Right cardiac atrium (tissue), 5 donors: Measurements from ENCODE around the gene LYPD6B. TPM values are rescaled to one million over a fixed set of nuclear protein-coding genes. Genes with fewer than 3 reads are reported as not detected.
A peak's percentile ranks its signal among the peaks of the same experiment; 100 is the strongest.

Source experiments
- ATAC-seq, 2 donors: fragments of 200-7000 bp; cut with Tn5 transposase; one replicate each; pipeline versions ENCODE4 v1.8.0 to v1.9.1; 2020; ENCODE audit warnings: moderate library complexity in 2 of 2, mild to moderate bottlenecking in 1 of 2
- DNase-seq, 3 donors: peaks; one replicate each; pipeline ENCODE4 v3.0.0-alpha.2; 2020
- H3K27ac ChIP-seq: one replicate; pipeline ENCODE4 v1.5.1; 2013; ENCODE audit warnings: mild to moderate bottlenecking, low read length, control low read depth, moderate library complexity
- H3K27me3 ChIP-seq: one replicate; pipeline ENCODE4 v1.6.1; 2013; ENCODE audit not compliant: control insufficient read depth, insufficient read depth
- H3K4me1 ChIP-seq: one replicate; pipeline ENCODE4 v1.6.1; 2013; ENCODE audit warnings: low read length; ENCODE audit not compliant: control insufficient read depth, insufficient read depth
- H3K4me3 ChIP-seq: one replicate; pipeline ENCODE4 v1.5.1; 2013; ENCODE audit warnings: low read length, control low read depth
- H3K9me3 ChIP-seq: one replicate; pipeline ENCODE4 v1.6.1; 2013; ENCODE audit warnings: low read length; ENCODE audit not compliant: control insufficient read depth
- WGBS: extraction: QIAGEN DNeasy Blood & Tissue Kit; methylation state at CpG from one replicate; pipeline ENCODE4 v1.1.7; 2013; 5-methylcytosine and 5-hydroxymethylcytosine counted together
- intact Hi-C, 4 donors: fragments of 100-400 bp; cut with DNase I; formaldehyde crosslinking; loops; one replicate each; pipeline versions ENCODE4 v1.11.0 to v1.14.0; 2022 to 2023
- polyA plus RNA-seq: library from polyadenylated mRNA; stranded (reverse); fragments of 200-250 nt; gene quantifications from one replicate; pipeline ENCODE4 v1.2.3, GENCODE V29; 2013
- total RNA-seq, 4 donors: library from RNA; stranded (reverse); fragmentation: NEBNext Ultra II Directional; extraction: Animal tissue kit (Norgen Biotek cat#: 25700); gene quantifications; one replicate each; pipeline ENCODE4 v1.2.1, GENCODE V29; 2021
- donor health status: healthy with polysubstance abuse.
- donor health status: DM: no; HTN: yes; CAD: no.
- donor health status: DM: no; HTN: no; CAD: no.
- donor health status: DM: no; HTN: yes; CAD: no; lungs with severe emphysema.
- donor health status: DM: yes; HTN: yes; CAD: no.

LYPD6B gene
- total and polyA plus RNA-seq, 5 donors: not detected

GRCh38 chr2:149164296-149164695, 125.8 kb downstream of the LYPD6B start:
- intact Hi-C loops: no loop called here
- ATAC-seq (no peak), DNase-seq (no peak)
- Histone ChIP-seq H3K27ac (no peak overlapping the region), H3K27me3 (no peaks in the 10 kb centered on the region), H3K4me1 (no peaks in the 10 kb centered on the region), H3K9me3 (no peaks in the 10 kb centered on the region), H3K4me3 (no peak overlapping the region)
- 84% methylated on average over 1 of the region's 1 CpG for WGBS

GRCh38 chr2:149164827-149165226, 126.3 kb downstream of the LYPD6B start:
- DNase-seq (no peak), ATAC-seq (no peak)
- no peak overlapping the region for H3K27ac ChIP-seq
- H3K4me3 ChIP-seq: no peak overlapping the region
- H3K9me3 ChIP-seq: no peaks in the 10 kb centered on the region
- intact Hi-C loops: no loop called here
- no peaks in the 10 kb centered on the region for H3K27me3 ChIP-seq
- no peaks in the 10 kb centered on the region for H3K4me1 ChIP-seq

GRCh38 chr2:149167001-149167780, 128.7 kb downstream of the LYPD6B start:
- Histone ChIP-seq H3K9me3 (no peaks in the 10 kb centered on the region), H3K27ac (no peak overlapping the region), H3K27me3 (no peaks in the 10 kb centered on the region), H3K4me1 (no peaks in the 10 kb centered on the region), H3K4me3 (no peak overlapping the region)
- WGBS: 51% methylated on average over 5 of the region's 5 CpGs
- intact Hi-C loops: no loop called here
- ATAC-seq (no peak), DNase-seq (no peak)

- Histone ChIP-seq H3K4me1 (no peaks in the 10 kb centered on the region), H3K27me3 (no peaks in the 10 kb centered on the region), H3K9me3 (no peaks in the 10 kb centered on the region), H3K27ac (no peak overlapping the region), H3K4me3 (no peak overlapping the region)
- ATAC-seq: no peak
- intact Hi-C loops: no loop called here
- DNase-seq: peak in 1 of 3 donors; percentile 35
- 77% methylated on average over 4 of the region's 4 CpGs for WGBS
These were observed 129.4 kb downstream of the LYPD6B start for GRCh38 chr2:149167941-149168340.

GRCh38 chr2:149169656-149170055, 131.2 kb downstream of the LYPD6B start:
- Histone ChIP-seq H3K4me1 (no peaks in the 10 kb centered on the region), H3K27me3 (no peaks in the 10 kb centered on the region), H3K4me3 (no peak overlapping the region), H3K9me3 (no peaks in the 10 kb centered on the region), H3K27ac (no peak overlapping the region)
- intact Hi-C loops: no loop called here
- ATAC-seq: no peak
- WGBS: 59% methylated on average over 4 of the region's 4 CpGs
- no peak for DNase-seq

GRCh38 chr2:149170156-149170555, 131.7 kb downstream of the LYPD6B start:
- 69% methylated on average over 1 of the region's 1 CpG for WGBS
- Histone ChIP-seq H3K4me3 (no peak overlapping the region), H3K4me1 (no peaks in the 10 kb centered on the region), H3K27ac (no peak overlapping the region), H3K27me3 (no peaks in the 10 kb centered on the region), H3K9me3 (no peaks in the 10 kb centered on the region)
- ATAC-seq (no peak), DNase-seq (no peak)
- intact Hi-C loops: no loop called here

- H3K27me3 ChIP-seq: no peaks in the 10 kb centered on the region
- H3K4me3 ChIP-seq: no peak overlapping the region
- DNase-seq (no peak), ATAC-seq (no peak)
- intact Hi-C loops: no loop called here
- H3K9me3 ChIP-seq: no peaks in the 10 kb centered on the region
- no peak overlapping the region for H3K27ac ChIP-seq
- 52% methylated on average over 3 of the region's 3 CpGs for WGBS
- no peaks in the 10 kb centered on the region for H3K4me1 ChIP-seq
These were observed 132.4 kb downstream of the LYPD6B start for GRCh38 chr2:149170911-149171310.

- ATAC-seq (no peak), DNase-seq (no peak)
- no peak overlapping the region for H3K27ac ChIP-seq
- intact Hi-C loops: no loop called here
- H3K27me3 ChIP-seq: no peaks in the 10 kb centered on the region
- H3K4me1 ChIP-seq: no peaks in the 10 kb centered on the region
- no peaks in the 10 kb centered on the region for H3K9me3 ChIP-seq
- 67% methylated on average over 3 of the region's 3 CpGs for WGBS
- H3K4me3 ChIP-seq: no peak overlapping the region
These were observed 134.7 kb downstream of the LYPD6B start for GRCh38 chr2:149173220-149173619.

- Histone ChIP-seq H3K9me3 (no peaks in the 10 kb centered on the region), H3K4me1 (no peaks in the 10 kb centered on the region), H3K27me3 (no peaks in the 10 kb centered on the region), H3K4me3 (no peak overlapping the region), H3K27ac (no peak overlapping the region)
- WGBS: 94% methylated on average over 2 of the region's 2 CpGs
- ATAC-seq: no peak
- intact Hi-C loops: no loop called here
- no peak for DNase-seq
These were observed 137.5 kb downstream of the LYPD6B start for GRCh38 chr2:149175956-149176355.

- H3K27me3 ChIP-seq: no peaks in the 10 kb centered on the region
- H3K27ac ChIP-seq: no peak overlapping the region
- ATAC-seq (no peak), DNase-seq (no peak)
- H3K9me3 ChIP-seq: no peaks in the 10 kb centered on the region
- intact Hi-C loops: no loop called here
- H3K4me1 ChIP-seq: no peaks in the 10 kb centered on the region
- no peak overlapping the region for H3K4me3 ChIP-seq
- 81% methylated on average over 5 of the region's 5 CpGs for WGBS
These were observed 140.1 kb downstream of the LYPD6B start for GRCh38 chr2:149178612-149179011.

GRCh38 chr2:149180226-149180875, 141.9 kb downstream of the LYPD6B start:
- DNase-seq (no peak), ATAC-seq (no peak)
- Histone ChIP-seq H3K4me1 (no peaks in the 10 kb centered on the region), H3K9me3 (no peaks in the 10 kb centered on the region), H3K27ac (no peak overlapping the region), H3K27me3 (no peaks in the 10 kb centered on the region), H3K4me3 (no peak overlapping the region)
- WGBS: 75% methylated on average over 9 of the region's 9 CpGs
- intact Hi-C loops: no loop called here
